22Rv1 (cell line): ENCODE measurements around the gene SERPINB6.

ENCODE experiments used
- CTCF ChIP-seq: fragments of 450-650 bp; IDR thresholded peaks from 2 replicates; pipeline ENCODE4 v1.5.1; 2017; ENCODE audit warnings: mild to moderate bottlenecking
- ZFX ChIP-seq: fragments of 450-650 bp; IDR thresholded peaks from 2 replicates; pipeline ENCODE4 v1.6.1; 2017; ENCODE audit warnings: antibody characterized with exemption, borderline replicate concordance

GRCh38 chr6:2986722-2987221, 15.4 kb upstream of the SERPINB6 start:
- TF ChIP-seq CTCF = no peak
- TF ChIP-seq ZFX = no peak
